Measurements from ENCODE around the gene PRR27. TPM values are rescaled to one million over a fixed set of nuclear protein-coding genes. Genes with fewer than 3 reads are reported as not detected.

The PRR27 gene
- total RNA-seq, result not detected
- not detected for polyA plus RNA-seq
- long read RNA-seq, donor 1, result 0 reads
- long read RNA-seq, donor 2, result 0 reads
- long read RNA-seq, donor 3, result 0 reads
- long read RNA-seq, donor 4, result 0 reads
- long read RNA-seq, donor 5, result 0 reads

DNA sequence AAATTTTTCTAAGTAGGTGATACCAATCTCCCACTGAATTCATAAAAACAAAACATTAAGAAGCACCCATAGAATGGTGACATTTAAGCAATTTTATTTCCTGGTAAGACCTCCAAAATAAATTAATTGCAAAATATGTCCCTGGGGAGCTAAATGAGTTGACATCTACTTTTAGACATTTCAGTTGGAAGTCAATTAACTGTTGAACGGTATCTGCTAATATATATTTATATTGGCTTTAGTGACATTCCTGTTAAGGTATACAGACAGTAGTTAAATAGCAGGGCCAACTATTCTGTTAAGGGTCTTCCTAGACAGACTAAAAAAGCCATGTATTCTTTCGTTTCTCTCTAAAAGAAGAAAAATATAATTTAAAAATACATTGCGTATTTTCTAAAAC, at the start of gene PRR27:
PRR27 (plus strand) TSS at position 301 of the 400 bp plus-strand sequence. CDS start 139 bp downstream, outside the sequence.
- ATAC-seq (ENCODE audit: insufficient read depth, low FRiP score) (no peak), DNase-seq (no peak)
- no peak within 1 kb of the TSS for H3K4me3 ChIP-seq
- H3K4me1 ChIP-seq (ENCODE audit: control insufficient read depth in 5 of 5, insufficient read depth in 5 of 5, low read length in 5 of 5), result no peaks in the 10 kb centered on the region
- no peak within 1 kb of the TSS for H3K9ac ChIP-seq (ENCODE audit: insufficient read depth in 1 of 2, low read length in 2 of 2)
- 88 to 92% methylated on average over 3 of the region's 3 CpGs for WGBS, 2 donors
- H3K9me3 ChIP-seq (ENCODE audit: control insufficient read depth in 4 of 4, insufficient read depth in 3 of 4, low read length in 3 of 4), result no peaks in the 10 kb centered on the region
- TF ChIP-seq, protein P1, sequence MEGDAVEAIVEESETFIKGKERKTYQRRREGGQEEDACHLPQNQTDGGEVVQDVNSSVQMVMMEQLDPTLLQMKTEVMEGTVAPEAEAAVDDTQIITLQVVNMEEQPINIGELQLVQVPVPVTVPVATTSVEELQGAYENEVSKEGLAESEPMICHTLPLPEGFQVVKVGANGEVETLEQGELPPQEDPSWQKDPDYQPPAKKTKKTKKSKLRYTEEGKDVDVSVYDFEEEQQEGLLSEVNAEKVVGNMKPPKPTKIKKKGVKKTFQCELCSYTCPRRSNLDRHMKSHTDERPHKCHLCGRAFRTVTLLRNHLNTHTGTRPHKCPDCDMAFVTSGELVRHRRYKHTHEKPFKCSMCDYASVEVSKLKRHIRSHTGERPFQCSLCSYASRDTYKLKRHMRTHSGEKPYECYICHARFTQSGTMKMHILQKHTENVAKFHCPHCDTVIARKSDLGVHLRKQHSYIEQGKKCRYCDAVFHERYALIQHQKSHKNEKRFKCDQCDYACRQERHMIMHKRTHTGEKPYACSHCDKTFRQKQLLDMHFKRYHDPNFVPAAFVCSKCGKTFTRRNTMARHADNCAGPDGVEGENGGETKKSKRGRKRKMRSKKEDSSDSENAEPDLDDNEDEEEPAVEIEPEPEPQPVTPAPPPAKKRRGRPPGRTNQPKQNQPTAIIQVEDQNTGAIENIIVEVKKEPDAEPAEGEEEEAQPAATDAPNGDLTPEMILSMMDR (IDR thresholded peaks at IDR 0.05; ENCODE audit: control extremely low read depth, extremely low read depth), result no peak
- no peak within 1 kb of the TSS for H3K27ac ChIP-seq (ENCODE audit: low read depth in 1 of 2, low read length in 1 of 2)
- H3K27me3 ChIP-seq (ENCODE audit: control insufficient read depth in 3 of 3, insufficient read depth in 3 of 3, low read length in 2 of 3), result no peaks in the 10 kb centered on the region
- H3K36me3 ChIP-seq (ENCODE audit: control insufficient read depth in 4 of 4, insufficient read depth in 4 of 4, low read length in 4 of 4), result no peaks in the 10 kb centered on the region

DNA sequence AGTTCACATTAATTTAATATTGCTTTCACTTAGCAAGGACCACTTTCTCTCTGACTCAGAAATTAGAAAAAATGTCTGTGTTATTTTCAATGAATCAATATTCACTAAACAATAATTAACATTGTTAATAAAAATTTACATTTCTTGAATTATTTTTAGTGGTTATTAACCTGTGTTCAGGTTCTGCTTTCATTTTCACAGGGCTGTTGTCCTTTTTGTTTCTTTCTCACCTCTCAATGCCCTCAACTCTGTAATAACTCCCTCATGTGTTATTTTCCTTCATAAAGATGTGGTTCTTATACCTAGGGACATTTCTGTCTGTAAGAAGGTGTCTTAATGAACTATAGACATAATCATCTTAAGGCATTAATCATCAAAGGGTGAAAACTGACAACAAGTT, 43.1 kb upstream of the PRR27 start:
- no peaks in the 10 kb centered on the region for H3K27me3 ChIP-seq (ENCODE audit: control insufficient read depth in 3 of 3, insufficient read depth in 3 of 3, low read length in 2 of 3)
- no peak overlapping the region for H3K27ac ChIP-seq (ENCODE audit: low read depth in 1 of 2, low read length in 1 of 2)
- no peak for DNase-seq
- H3K4me1 ChIP-seq (ENCODE audit: control insufficient read depth in 5 of 5, insufficient read depth in 5 of 5, low read length in 5 of 5), result no peaks in the 10 kb centered on the region
- no peak overlapping the region for H3K4me3 ChIP-seq
- H3K36me3 ChIP-seq (ENCODE audit: control insufficient read depth in 4 of 4, insufficient read depth in 4 of 4, low read length in 4 of 4), result no peaks in the 10 kb centered on the region
- H3K9me3 ChIP-seq (ENCODE audit: control insufficient read depth in 4 of 4, insufficient read depth in 3 of 4, low read length in 3 of 4), result no peaks in the 10 kb centered on the region
- TF ChIP-seq, protein P1 (IDR thresholded peaks at IDR 0.05; ENCODE audit: control extremely low read depth, extremely low read depth), result no peak
- no peak overlapping the region for H3K9ac ChIP-seq (ENCODE audit: insufficient read depth in 1 of 2, low read length in 2 of 2)
- no peak for ATAC-seq (ENCODE audit: insufficient read depth, low FRiP score)

DNA sequence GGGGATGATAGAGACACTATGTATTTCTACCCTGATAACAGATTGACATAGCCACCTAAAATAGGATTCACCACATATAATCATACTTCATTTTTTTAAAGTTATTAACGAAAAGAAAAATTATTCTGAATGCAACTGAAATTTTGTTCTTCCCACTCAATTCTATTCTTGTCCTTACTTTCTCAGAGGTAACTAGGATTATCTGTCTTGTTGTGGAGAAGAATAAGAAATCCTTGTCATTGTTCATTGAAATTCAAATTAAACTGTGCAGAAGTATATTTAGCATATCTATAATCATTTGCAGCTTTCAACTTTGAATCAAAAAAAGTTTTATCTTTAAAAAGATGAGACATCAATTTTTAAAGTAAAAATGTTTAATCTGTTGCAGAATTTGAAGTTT, 40.4 kb upstream of the PRR27 start:
- Histone ChIP-seq H3K9ac (ENCODE audit: insufficient read depth in 1 of 2, low read length in 2 of 2) (no peak overlapping the region), H3K36me3 (ENCODE audit: control insufficient read depth in 4 of 4, insufficient read depth in 4 of 4, low read length in 4 of 4) (no peaks in the 10 kb centered on the region), H3K27me3 (ENCODE audit: control insufficient read depth in 3 of 3, insufficient read depth in 3 of 3, low read length in 2 of 3) (no peaks in the 10 kb centered on the region), H3K27ac (ENCODE audit: low read depth in 1 of 2, low read length in 1 of 2) (no peak overlapping the region), H3K9me3 (ENCODE audit: control insufficient read depth in 4 of 4, insufficient read depth in 3 of 4, low read length in 3 of 4) (no peaks in the 10 kb centered on the region), H3K4me3 (no peak overlapping the region), H3K4me1 (ENCODE audit: control insufficient read depth in 5 of 5, insufficient read depth in 5 of 5, low read length in 5 of 5) (no peaks in the 10 kb centered on the region)
- ATAC-seq (ENCODE audit: insufficient read depth, low FRiP score), result no peak
- no peak for DNase-seq
- TF ChIP-seq, protein P1 (IDR thresholded peaks at IDR 0.05; ENCODE audit: control extremely low read depth, extremely low read depth), result no peak
- 68 to 89% methylated on average over 1 of the region's 1 CpG for WGBS, 2 donors

DNA sequence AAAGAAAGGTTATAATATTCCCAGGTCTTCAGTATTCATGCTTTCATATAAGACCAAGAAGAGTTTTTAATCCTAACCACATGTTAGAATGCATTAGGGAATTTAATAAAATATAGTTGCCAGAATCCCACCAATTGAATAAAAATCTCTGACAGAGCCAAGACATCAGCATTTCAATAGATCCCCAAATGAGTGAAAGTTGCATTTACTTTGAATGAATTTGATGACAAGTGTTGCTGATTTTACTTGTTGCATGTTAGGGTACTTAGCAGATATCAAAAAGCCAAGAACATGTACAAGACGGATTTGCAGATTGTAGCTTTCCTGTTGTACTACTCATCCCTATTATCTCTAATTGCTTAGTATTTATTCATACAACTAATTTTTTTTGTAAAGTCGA, 39.9 kb upstream of the PRR27 start:
- no peaks in the 10 kb centered on the region for H3K36me3 ChIP-seq (ENCODE audit: control insufficient read depth in 4 of 4, insufficient read depth in 4 of 4, low read length in 4 of 4)
- no peaks in the 10 kb centered on the region for H3K4me1 ChIP-seq (ENCODE audit: control insufficient read depth in 5 of 5, insufficient read depth in 5 of 5, low read length in 5 of 5)
- 66 to 67% methylated on average over 2 of the region's 2 CpGs for WGBS, 2 donors
- H3K27ac ChIP-seq (ENCODE audit: low read depth in 1 of 2, low read length in 1 of 2), result no peak overlapping the region
- H3K4me3 ChIP-seq, result no peak overlapping the region
- no peaks in the 10 kb centered on the region for H3K27me3 ChIP-seq (ENCODE audit: control insufficient read depth in 3 of 3, insufficient read depth in 3 of 3, low read length in 2 of 3)
- no peak overlapping the region for H3K9ac ChIP-seq (ENCODE audit: insufficient read depth in 1 of 2, low read length in 2 of 2)
- TF ChIP-seq, protein P1 (IDR thresholded peaks at IDR 0.05; ENCODE audit: control extremely low read depth, extremely low read depth), result no peak
- ATAC-seq (ENCODE audit: insufficient read depth, low FRiP score) (no peak), DNase-seq (no peak)
- no peaks in the 10 kb centered on the region for H3K9me3 ChIP-seq (ENCODE audit: control insufficient read depth in 4 of 4, insufficient read depth in 3 of 4, low read length in 3 of 4)
